HL-60 (cell line): ENCODE results near the gene MOB3A.

Experiments
- DNase-seq, 2 experiments: peaks; one replicate each; pipeline ENCODE4 v3.0.0-alpha.2; 2010 to 2020; ENCODE audit warnings: low read depth in 1 of 2, low spot score in 1 of 2
- H3K27ac ChIP-seq: fragments of 250-450 bp; sonication (Bioruptor Pico); replicated peaks from 2 replicates; pipeline ENCODE4 v1.5.1; 2020; ENCODE audit warnings: mild to moderate bottlenecking, moderate library complexity
- H3K27me3 ChIP-seq: fragments of 250-450 bp; sonication (Bioruptor Pico); 2 replicates; pipeline ENCODE4 v1.5.1; 2021; ENCODE audit warnings: mild to moderate bottlenecking, moderate library complexity; ENCODE audit not compliant: insufficient read depth, poor library complexity, severe bottlenecking
- H3K4me3 ChIP-seq: replicated peaks from 2 replicates; pipeline ENCODE4 v1.5.1; 2011; ENCODE audit warnings: mild to moderate bottlenecking, control low read depth, low read length; ENCODE audit not compliant: insufficient read depth
- GABPA ChIP-seq: IDR thresholded peaks from 2 replicates; pipeline ENCODE4 v1.6.1; 2012; ENCODE audit warnings: low read depth
- POLR2AphosphoS5 ChIP-seq: IDR thresholded peaks from 2 replicates; pipeline ENCODE4 v1.6.1; 2012; ENCODE audit warnings: low read depth
- SPI1 ChIP-seq: IDR thresholded peaks from 2 replicates; pipeline ENCODE4 v1.6.1; 2012; ENCODE audit warnings: low read depth, mild to moderate bottlenecking, borderline replicate concordance
- TF ChIP-seq, protein P1 (sequence below): IDR thresholded peaks from one replicate; pipeline ENCODE4 v1.5.1; 2011; ENCODE audit warnings: low read length, control low read depth, inconsistent platforms; ENCODE audit not compliant: insufficient read depth
- TF ChIP-seq, protein P2 (sequence below): IDR thresholded peaks from 2 replicates; pipeline ENCODE4 v1.6.1; 2012; ENCODE audit warnings: low read depth; ENCODE audit not compliant: insufficient replicate concordance

Gene MOB3A

DNA sequence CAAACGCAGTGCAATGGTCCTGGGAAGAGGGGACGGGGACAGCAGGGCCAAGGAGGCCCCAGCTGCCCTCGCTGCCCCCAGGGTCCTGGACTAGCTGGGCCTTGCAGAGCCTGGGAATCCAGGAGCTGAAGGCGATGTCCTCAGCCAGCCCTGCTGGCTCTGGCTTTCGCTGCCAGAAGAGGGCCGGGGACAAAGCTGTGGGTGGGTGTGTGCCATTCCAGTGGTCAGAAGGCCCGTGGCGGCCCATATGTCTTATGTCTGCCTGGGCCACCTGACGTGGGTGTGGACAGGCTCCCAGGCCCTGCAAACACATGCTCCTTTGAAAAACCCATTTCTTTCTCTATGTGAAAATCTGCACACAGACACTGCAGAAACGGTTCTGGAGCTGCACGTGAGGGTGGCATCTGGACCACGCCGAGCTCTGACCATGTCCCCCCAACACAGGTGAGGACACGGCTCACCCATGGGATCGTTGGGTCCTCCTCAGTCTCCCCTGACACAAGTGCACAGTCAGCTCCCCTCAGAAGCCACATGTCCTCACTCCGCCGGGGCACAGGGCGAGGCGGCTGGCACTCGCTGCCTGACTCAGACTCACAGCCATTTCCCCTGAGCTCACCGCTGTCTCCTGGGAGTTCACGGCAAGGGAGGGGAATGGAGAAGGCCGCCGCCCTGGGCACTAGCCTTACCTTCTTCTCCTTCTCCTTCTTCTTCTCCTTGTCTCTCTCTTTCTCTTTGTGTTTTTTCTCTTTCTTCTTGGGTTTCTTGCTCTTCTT, 17.5 kb upstream of the MOB3A start:
- H3K27me3 ChIP-seq, result no peaks in the 10 kb centered on the region
- H3K4me3 ChIP-seq, result no peak overlapping the region
- H3K27ac ChIP-seq, result no peak overlapping the region
- no peak for TF ChIP-seq SPI1
- TF ChIP-seq, protein P1, sequence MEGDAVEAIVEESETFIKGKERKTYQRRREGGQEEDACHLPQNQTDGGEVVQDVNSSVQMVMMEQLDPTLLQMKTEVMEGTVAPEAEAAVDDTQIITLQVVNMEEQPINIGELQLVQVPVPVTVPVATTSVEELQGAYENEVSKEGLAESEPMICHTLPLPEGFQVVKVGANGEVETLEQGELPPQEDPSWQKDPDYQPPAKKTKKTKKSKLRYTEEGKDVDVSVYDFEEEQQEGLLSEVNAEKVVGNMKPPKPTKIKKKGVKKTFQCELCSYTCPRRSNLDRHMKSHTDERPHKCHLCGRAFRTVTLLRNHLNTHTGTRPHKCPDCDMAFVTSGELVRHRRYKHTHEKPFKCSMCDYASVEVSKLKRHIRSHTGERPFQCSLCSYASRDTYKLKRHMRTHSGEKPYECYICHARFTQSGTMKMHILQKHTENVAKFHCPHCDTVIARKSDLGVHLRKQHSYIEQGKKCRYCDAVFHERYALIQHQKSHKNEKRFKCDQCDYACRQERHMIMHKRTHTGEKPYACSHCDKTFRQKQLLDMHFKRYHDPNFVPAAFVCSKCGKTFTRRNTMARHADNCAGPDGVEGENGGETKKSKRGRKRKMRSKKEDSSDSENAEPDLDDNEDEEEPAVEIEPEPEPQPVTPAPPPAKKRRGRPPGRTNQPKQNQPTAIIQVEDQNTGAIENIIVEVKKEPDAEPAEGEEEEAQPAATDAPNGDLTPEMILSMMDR, result no peak
- TF ChIP-seq GABPA, result no peak
- TF ChIP-seq, protein P2, sequence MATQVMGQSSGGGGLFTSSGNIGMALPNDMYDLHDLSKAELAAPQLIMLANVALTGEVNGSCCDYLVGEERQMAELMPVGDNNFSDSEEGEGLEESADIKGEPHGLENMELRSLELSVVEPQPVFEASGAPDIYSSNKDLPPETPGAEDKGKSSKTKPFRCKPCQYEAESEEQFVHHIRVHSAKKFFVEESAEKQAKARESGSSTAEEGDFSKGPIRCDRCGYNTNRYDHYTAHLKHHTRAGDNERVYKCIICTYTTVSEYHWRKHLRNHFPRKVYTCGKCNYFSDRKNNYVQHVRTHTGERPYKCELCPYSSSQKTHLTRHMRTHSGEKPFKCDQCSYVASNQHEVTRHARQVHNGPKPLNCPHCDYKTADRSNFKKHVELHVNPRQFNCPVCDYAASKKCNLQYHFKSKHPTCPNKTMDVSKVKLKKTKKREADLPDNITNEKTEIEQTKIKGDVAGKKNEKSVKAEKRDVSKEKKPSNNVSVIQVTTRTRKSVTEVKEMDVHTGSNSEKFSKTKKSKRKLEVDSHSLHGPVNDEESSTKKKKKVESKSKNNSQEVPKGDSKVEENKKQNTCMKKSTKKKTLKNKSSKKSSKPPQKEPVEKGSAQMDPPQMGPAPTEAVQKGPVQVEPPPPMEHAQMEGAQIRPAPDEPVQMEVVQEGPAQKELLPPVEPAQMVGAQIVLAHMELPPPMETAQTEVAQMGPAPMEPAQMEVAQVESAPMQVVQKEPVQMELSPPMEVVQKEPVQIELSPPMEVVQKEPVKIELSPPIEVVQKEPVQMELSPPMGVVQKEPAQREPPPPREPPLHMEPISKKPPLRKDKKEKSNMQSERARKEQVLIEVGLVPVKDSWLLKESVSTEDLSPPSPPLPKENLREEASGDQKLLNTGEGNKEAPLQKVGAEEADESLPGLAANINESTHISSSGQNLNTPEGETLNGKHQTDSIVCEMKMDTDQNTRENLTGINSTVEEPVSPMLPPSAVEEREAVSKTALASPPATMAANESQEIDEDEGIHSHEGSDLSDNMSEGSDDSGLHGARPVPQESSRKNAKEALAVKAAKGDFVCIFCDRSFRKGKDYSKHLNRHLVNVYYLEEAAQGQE, result no peak
- TF ChIP-seq POLR2AphosphoS5, result no peak
- no peak for DNase-seq

DNA sequence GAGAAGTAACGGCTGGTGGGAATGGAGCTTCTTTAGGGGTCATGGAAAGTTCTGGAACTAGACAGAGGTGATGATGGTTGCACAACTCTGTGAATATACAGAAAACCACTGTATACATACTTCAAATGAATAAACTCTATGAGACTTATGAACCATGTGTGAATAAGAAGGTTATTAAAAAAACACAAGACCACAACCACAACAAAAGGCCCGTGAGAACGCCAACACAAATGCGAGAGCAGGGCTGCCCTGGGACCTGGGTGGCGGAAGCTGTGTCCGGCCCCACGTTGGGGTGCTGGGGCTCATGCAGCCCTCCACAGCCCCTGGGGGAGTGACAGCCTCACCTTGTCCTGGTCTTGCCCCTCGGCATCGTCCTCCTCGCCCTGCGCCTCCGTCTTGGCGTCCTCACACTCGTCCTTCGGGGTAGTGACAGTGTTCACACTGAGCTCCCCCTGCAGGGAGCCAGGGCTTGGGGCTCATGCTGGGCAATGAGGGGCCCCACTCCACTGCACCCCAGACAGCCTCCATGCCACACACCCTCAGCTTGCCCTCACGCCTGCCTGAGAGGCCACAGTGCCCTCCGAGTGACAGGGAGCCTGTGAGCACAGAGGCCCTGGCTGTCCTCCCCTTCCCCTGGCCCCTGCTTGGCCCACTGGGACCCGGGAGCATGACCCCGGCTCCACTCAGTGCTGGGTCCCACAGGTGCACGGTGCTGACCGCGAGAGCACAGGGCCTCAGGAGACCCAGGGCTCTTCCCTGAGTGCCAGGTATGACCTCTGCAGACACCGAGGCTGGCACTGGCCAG, 16.6 kb upstream of the MOB3A start:
- Histone ChIP-seq H3K27ac (no peak overlapping the region), H3K4me3 (no peak overlapping the region), H3K27me3 (no peaks in the 10 kb centered on the region)
- DNase-seq, result no peak
- TF ChIP-seq GABPA (no peak), POLR2AphosphoS5 (no peak; the same call in 1 of the 2 replicates)
- TF ChIP-seq, protein P1, result no peak
- TF ChIP-seq, protein P2, result no peak

DNA sequence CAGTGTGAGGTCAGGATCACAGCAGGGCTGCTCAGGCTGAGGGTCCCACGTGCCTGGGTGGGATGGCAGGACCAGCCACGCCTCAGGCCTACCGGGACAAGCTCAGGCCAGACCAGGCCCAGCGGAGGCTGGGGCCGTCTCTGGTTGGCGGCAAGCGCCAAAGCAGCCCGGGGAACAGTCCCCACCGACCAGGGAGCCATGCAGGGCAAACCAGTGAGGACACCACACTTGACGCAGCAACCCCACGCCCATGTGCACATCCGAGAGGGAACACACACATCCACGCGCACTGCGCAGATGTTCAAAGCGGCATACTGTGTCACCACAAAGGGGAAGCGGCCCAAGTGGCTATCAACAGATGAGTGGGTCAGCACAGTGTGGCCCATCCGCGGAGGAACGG, 15.8 kb upstream of the MOB3A start:
- Histone ChIP-seq H3K27ac (no peak overlapping the region), H3K27me3 (no peaks in the 10 kb centered on the region), H3K4me3 (no peak overlapping the region)
- DNase-seq, result no peak
- TF ChIP-seq POLR2AphosphoS5 (no peak), SPI1 (no peak), GABPA (no peak)
- TF ChIP-seq, protein P2, result no peak
- TF ChIP-seq, protein P1, result no peak
